T-helper 22 cell (primary cell): ENCODE data around the gene BICD1.

Source experiments
- DNase-seq: peaks from one replicate; pipeline ENCODE4 v3.0.0-alpha.2; 2020; ENCODE audit warnings: low read depth

The BICD1 gene

GRCh38 chr12:32402946-32403345 lies 296.3 kb downstream of the BICD1 start:
- no peak for DNase-seq

GRCh38 chr12:32407795-32408194 lies 301.1 kb downstream of the BICD1 start:
- no peak for DNase-seq

GRCh38 chr12:32413412-32413811 lies 306.8 kb downstream of the BICD1 start:
- DNase-seq = no peak

GRCh38 chr12:32418221-32418620 lies 311.6 kb downstream of the BICD1 start:
- DNase-seq = no peak

GRCh38 chr12:32418903-32419519 lies 312.4 kb downstream of the BICD1 start:
- DNase-seq = no peak

GRCh38 chr12:32419520-32419960 lies 312.9 kb downstream of the BICD1 start:
- DNase-seq = no peak

- no peak for DNase-seq
These were observed 313.7 kb downstream of the BICD1 start for GRCh38 chr12:32420356-32420755.

GRCh38 chr12:32423559-32423958 lies 316.9 kb downstream of the BICD1 start:
- no peak for DNase-seq

- no peak for DNase-seq
These were observed 324.4 kb downstream of the BICD1 start for GRCh38 chr12:32431025-32431424.
